ENCODE results near the gene GLCCI1.
"Not testable (repeated sequence)": the region's sequence is repeated elsewhere in the genome, so short reads cannot be mapped to it uniquely, and the experiment has no call there.

The GLCCI1 gene

DNA sequence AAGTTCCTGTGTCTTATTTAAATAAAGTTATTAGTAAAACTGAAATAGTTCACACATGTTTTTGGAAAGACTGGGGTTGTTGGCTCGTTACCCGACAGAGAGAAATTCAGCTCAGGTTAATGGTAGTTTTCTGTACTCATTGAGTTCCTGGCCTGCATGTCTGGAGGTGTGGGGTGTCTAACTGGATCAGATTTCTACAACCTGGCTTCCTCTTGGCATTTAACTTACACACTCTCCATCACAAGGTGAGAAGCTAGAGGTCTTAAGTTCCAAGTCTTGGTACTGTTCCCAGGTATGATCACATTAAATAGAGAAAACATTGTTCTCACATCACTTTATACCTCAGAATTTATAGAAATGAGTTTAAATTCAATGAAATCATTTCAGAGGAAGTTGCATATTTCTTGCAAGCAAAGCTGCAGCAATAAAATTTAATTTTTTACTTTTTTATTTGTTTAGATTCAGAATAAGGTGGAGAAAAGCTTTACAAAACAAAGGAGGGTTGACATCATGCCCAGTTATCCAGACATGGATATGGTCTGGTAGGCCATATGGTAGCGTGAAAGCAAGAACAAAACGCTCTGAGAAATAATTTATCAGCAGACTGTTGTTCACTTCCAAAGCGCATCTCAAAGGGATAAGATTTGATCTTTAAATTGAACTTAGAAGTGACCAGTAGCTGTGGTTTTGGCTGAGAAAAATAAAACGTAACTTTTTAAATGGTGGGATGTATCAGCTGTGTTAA lies 120.6 kb downstream of the GLCCI1 start:
- H3K9me3 ChIP-seq = no peaks in the 10 kb centered on the region
- H3K4me1 ChIP-seq = no peaks in the 10 kb centered on the region
- TF ChIP-seq, protein P1, sequence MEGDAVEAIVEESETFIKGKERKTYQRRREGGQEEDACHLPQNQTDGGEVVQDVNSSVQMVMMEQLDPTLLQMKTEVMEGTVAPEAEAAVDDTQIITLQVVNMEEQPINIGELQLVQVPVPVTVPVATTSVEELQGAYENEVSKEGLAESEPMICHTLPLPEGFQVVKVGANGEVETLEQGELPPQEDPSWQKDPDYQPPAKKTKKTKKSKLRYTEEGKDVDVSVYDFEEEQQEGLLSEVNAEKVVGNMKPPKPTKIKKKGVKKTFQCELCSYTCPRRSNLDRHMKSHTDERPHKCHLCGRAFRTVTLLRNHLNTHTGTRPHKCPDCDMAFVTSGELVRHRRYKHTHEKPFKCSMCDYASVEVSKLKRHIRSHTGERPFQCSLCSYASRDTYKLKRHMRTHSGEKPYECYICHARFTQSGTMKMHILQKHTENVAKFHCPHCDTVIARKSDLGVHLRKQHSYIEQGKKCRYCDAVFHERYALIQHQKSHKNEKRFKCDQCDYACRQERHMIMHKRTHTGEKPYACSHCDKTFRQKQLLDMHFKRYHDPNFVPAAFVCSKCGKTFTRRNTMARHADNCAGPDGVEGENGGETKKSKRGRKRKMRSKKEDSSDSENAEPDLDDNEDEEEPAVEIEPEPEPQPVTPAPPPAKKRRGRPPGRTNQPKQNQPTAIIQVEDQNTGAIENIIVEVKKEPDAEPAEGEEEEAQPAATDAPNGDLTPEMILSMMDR (IDR thresholded peaks at IDR 0.05; ENCODE audit: low read depth, low read length) = no peak
- DNase-seq = no peak
- no peak overlapping the region for H3K4me3 ChIP-seq (ENCODE audit: low read depth, low read length)
- H3K36me3 ChIP-seq = peaks cover 18% of the 10 kb centered on the region
- H3K27me3 ChIP-seq = no peaks in the 10 kb centered on the region

- no peaks in the 10 kb centered on the region for H3K4me1 ChIP-seq
- DNase-seq = no peak
- H3K4me3 ChIP-seq (ENCODE audit: low read depth, low read length) = no peak overlapping the region
- H3K36me3 ChIP-seq = peaks cover 8% of the 10 kb centered on the region; the same call in 1 of the 2 replicates
- no peaks in the 10 kb centered on the region for H3K27me3 ChIP-seq
- no peaks in the 10 kb centered on the region for H3K9me3 ChIP-seq
- TF ChIP-seq, protein P1 (IDR thresholded peaks at IDR 0.05; ENCODE audit: low read depth, low read length) = no peak
These were observed 123.5 kb downstream of the GLCCI1 start for GRCh38 chr7:8092140-8092539.

DNA sequence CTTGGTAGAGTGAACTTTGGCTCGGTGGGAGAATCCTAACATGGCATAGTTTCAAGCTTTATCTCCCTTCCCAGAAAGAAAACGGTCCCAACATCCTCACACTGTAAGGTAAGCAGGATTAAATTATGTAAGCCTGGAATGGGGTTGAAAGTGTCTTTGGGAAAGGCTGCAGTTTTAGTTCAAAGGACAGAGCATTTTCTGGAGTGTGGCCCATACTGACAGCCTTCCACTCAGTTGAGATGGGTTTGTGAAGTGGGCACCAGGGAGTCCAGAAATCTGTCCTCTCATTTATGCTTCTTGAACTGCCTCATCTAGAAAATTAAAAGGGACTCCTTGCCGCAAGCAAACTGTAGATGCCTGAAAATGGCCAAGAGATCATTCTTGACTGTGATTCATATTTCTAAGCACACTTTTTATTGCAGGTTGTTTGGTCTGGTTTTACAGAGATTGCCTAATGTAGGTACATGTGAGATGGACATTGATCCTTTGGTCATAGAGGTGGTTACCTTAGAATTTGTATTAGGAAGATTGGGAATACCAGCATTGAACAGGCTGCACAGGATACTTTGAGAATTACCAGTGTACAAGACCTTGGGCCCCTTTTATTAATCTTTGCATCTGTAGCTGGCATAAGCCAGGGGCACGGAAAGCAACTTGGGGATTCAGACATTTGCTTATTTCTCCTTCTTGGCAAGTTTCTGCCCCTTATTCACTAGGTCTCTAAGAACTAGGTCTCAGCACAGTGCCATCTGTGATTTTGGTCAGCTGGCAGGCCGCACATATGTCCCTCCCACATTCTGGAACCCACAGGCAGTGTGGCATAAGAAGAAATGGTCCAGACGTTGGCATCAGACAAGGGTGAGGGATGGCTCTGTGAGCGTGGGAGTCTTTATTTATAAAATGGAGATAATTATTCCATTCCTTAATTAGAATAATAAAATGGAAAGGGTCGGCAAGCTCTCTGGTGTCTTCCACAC lies 125.9 kb downstream of the GLCCI1 start:
- DNase-seq = no peak
- TF ChIP-seq, protein P1 (IDR thresholded peaks at IDR 0.05; ENCODE audit: low read depth, low read length) = no peak
- no peaks in the 10 kb centered on the region for H3K4me1 ChIP-seq
- no peak overlapping the region for H3K4me3 ChIP-seq (ENCODE audit: low read depth, low read length)
- H3K27me3 ChIP-seq = no peaks in the 10 kb centered on the region
- H3K36me3 ChIP-seq = peaks cover 8% of the 10 kb centered on the region; the same call in 1 of the 2 replicates
- H3K9me3 ChIP-seq = no peaks in the 10 kb centered on the region; the same call in 1 of the 2 replicates

DNA sequence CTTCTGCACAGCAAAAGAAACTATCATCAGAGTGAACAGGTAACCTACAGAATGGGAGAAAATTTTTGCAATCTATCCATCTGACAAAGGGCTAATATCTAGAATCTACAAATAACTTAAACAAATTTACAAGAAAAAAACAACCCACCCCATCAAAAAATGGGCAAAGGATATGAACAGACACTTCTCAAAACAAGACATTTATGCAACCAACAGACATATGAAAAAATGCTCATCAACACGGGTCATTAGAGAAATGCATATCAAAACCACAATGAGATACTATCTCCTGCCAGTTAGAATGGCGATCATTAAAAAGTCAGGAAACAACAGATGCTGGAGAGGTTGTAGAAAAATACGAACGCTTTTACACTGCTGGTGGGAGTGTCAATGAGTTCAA lies 132.7 kb downstream of the GLCCI1 start:
- not testable (repeated sequence) for H3K9me3 ChIP-seq; H3K36me3 ChIP-seq; H3K27me3 ChIP-seq; H3K4me3 ChIP-seq (ENCODE audit: low read depth, low read length); DNase-seq; H3K4me1 ChIP-seq

- no peak for DNase-seq
- no peaks in the 10 kb centered on the region for H3K36me3 ChIP-seq
- TF ChIP-seq, protein P1 (IDR thresholded peaks at IDR 0.05; ENCODE audit: low read depth, low read length) = no peak
These were observed 134.7 kb downstream of the GLCCI1 start for GRCh38 chr7:8103282-8103681.

GRCh38 chr7:8105449-8106095 lies 137.0 kb downstream of the GLCCI1 start:
- peaks cover 5% of the 10 kb centered on the region; the same call in 1 of the 2 replicates for H3K4me1 ChIP-seq
- no peaks in the 10 kb centered on the region for H3K36me3 ChIP-seq
- H3K27me3 ChIP-seq = no peaks in the 10 kb centered on the region
- DNase-seq = no peak
- H3K4me3 ChIP-seq (ENCODE audit: low read depth, low read length) = no peak overlapping the region
- TF ChIP-seq, protein P1 (IDR thresholded peaks at IDR 0.05; ENCODE audit: low read depth, low read length) = no peak
- H3K9me3 ChIP-seq = no peaks in the 10 kb centered on the region

More at GRCh38 chr7:8103282-8103681, 134.7 kb downstream of the GLCCI1 start:
- no peaks in the 10 kb centered on the region for H3K9me3 ChIP-seq
- H3K27me3 ChIP-seq = no peaks in the 10 kb centered on the region
- no peak overlapping the region for H3K4me3 ChIP-seq (ENCODE audit: low read depth, low read length)
- peaks cover 5% of the 10 kb centered on the region; the same call in 1 of the 2 replicates for H3K4me1 ChIP-seq

Measured in BE2C (cell line).